NOMO-1 treated with dmso at 0.1 percent for 144 hours (cell line): ENCODE data around the gene MYB.
"Not testable (repeated sequence)": the region's sequence is repeated elsewhere in the genome, so short reads cannot be mapped to it uniquely, and the experiment has no call there.

Experiments
- DNase-seq: peaks from one replicate; lab custom pipeline; 2025; ENCODE audit not compliant: unreplicated experiment; lab: John Stamatoyannopoulos, UW

The MYB gene

DNA sequence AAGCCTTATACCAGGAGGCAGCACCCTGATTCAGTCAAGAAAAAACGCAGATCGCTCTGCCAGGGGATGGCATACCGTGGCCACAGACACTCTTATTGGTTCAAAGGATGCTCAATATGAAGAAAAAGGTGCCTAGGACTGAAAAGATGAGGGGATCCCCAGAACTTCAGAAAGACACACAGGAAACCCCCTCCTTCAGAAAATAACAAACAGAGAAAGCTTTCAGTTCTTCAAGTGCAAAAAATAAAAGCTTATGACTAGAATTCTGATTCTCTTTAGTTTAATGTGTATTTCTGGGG lies 17.7 kb upstream of the MYB start:
- no peak for DNase-seq

DNA sequence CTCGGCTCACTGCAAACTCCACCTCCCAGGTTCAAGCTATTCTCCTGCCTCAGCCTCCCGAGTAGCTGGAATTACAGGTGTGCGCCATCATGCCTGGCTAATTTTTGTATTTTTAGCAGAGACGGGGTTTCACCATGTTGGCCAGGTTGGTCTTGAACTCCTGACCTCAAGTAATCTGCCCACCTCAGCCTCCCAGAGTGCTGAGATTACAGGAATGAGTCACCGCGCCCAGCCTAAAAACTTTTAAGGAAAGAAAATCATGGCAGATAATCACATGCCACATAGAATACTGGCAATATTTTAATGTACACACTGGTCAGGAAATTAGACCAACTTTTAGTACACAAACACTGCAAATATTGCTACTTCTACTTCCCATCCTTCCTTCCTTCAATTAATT lies 16.7 kb upstream of the MYB start:
- DNase-seq: not testable (repeated sequence)

DNA sequence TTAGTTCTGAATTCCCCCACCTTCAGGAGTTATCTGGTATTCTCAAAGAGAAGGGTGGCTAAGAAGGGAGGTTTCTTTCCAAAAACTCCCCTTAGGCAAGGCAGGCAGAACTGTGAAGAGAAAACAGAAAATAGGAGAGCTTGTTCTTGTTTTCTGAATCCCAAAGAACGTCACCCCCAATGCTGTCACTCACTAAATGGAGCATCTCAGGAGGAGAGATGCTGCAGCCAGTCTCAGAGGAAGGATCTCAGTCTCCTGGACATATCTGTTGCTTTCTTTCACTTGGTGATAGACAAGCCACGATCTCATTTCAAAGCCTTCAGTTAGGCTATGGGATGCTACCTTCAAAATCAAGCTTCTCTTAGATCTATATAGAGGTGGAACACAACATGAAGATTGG lies 16.1 kb upstream of the MYB start:
- no peak for DNase-seq

DNA sequence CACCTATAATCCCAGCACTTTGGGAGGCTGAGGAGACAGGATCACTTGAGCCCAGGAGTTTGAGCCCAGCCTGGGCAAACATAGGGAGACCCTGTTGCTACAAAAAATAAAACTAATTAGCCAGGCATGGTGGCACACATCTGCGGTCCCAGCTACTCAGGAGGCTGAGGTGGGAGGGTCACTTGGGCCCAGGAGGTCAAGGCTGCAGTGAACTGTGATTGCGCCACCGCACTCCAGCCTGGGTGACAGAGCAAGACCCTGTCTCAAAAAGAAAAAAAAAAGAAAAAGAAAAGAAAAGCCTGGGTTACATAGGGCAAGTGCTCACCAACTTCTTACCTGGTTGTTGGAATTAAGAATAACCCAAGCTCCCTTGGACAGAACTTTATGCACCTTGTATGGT lies 14.6 kb upstream of the MYB start:
- DNase-seq: no peak

DNA sequence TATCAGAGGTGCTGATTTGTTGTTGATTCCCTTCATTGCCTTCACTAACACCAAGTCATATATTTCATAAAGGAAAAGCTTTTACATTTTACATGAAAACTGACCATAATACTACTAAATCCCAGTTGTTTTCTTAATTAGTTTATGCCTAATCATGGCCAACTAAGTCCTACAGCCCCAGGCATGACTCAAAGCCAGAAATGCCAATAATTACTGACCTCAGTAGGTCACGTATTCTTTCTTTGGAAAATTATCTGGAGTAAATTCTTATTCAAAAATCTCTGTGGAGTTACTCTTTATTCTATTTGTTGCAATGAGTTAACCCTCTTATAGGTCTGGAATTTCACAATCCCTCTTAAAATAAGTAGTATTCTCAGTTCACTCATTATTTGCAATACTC lies 13.5 kb upstream of the MYB start:
- no peak for DNase-seq

DNA sequence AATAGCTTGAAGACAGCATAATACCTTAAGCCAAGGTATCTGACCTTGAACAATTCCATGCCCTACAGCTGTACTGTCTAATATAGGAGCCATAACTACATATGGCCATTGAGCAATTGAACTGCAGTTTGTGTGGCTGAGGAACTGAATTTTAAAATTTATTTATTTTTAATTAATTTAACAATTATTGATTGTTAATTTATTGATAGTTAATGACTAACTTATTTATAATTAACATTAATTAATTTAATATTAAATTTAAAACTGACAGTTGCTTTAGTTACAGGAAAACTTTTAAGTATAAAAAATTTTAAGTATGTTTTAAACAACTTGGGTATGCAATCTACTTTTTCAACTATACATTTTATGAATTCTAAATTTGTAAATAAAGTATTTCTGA lies 12.3 kb upstream of the MYB start:
- DNase-seq: no peak

DNA sequence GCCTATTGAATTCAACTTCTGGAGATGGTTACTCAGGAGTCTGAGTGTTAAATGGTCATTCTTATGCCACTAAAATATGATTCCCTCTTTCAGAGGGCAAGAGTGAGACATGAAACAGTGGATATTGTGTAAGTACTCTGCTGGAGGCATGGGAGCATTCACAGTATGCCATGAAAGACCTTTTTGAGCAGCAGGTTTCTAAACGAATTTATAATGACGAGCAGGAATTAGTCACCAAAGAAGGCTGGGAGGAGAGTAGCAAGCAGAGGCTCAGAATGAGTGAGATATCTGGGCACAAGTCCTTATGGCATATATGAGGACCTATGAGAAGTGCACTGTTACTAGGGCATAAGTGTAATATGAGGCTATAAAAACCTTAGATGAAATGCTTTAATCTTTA lies 10.9 kb upstream of the MYB start:
- DNase-seq: no peak

DNA sequence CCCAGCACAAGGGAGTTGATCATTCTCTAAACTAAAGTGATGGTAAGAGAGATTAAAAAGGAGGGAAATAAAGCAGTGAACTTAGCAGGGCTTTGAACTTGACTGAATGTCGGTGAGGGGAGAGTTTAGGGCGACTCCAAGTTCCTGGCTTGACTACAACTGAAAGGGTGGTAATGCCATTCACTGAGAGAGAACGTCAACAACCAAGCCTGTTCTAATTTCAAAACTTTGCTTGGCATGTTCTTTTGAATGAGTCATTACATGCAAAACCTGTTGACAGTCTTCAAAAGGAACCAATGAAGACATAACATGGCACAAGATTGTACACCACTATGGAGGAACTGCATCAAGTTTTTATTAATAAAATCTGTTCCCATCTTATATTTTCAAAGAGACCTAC lies 10.3 kb upstream of the MYB start:
- no peak for DNase-seq

DNA sequence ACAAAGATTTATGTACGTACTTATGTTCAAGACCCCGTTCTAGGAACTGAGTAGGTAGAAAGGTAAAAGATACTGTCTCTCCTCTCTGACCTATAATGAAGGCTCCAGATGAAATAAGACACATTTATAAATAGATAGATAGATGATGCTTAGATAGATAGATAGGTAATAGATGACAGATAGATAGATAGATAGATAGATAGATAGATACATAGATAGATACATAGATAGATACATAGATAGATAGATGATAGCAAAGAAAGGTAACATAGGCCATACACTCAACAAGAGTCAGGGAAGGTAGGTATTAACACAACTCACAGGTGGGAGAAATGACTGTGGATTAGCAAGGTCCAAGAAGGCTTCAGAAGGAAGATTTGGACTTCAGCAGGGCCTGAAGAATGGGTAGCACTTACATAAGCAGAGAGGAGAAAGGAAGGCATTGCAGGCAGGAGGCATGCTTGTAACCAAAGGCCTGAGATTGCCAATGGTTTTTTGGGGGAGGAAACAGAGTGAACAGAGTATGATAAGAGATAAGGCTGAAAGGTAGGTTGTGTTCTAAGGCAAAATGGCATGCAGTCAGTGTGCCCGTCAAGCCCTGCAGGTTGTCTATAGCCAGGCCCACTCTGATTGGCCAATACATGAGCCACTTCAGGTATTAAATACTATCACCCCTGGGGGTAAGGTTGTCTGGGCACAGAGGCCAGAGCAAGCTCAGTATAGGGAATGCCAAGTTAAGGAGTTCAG lies 7.7 kb upstream of the MYB start:
- no peak for DNase-seq

DNA sequence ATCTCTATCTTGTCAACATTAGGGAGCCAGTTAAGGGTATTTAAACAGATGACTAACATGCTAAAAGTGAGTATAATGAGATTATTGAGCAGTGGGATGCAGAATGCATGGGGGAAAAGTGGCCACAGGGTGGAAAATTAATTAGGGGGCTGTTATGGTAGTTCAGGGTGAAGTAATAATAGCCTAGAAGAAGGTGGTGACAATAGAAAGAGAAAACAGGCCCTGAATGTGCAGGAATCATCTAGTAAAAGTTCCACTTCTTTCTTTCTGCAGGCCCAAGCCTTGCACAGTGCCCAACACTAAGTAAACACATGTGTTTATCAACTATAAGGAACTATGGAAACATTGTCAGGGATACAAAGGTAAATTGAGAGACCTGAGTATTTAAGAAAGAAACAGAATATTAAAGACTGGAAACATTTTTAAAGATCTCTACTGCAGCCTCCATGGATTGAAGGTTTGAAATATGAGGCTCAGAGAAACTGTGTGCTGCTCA lies 7.1 kb upstream of the MYB start:
- DNase-seq: no peak

DNA sequence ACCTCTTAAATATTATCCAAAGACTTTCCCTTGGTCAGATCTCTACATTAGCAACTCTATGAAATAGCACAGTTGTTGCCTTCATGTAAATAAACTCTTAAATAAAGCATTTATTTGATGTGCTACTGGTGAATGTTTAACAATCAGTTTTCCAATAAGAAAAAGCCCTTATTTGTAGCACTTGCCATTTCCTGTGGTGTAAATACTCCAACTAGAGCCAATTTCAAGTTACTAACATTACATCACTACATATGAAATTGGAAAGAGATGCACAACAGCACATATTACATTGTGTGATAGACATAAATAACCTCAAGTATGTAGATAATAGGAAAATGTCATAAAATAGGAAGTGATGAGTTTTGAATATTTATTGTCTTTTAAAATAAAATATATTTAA lies 5.0 kb upstream of the MYB start:
- DNase-seq: no peak

DNA sequence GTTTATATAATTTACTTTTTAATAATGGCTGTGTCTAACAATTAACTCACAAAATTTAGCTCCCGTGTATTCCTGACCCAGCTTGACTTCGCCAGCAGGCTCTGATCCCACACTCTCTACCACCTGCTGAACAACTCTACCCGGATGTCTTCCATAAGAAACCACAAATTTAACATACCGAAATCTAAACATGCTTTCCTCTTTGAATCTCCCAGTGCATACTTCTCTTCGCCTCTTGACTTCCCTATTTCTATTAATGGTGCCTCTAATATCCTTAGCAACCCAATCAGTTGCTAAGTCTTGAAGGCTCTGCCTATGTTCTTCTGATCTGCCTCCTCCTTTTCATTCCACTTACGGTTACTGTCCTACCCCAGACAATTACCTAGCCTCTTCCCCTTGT lies 4.6 kb upstream of the MYB start:
- DNase-seq: peak; percentile 74

DNA sequence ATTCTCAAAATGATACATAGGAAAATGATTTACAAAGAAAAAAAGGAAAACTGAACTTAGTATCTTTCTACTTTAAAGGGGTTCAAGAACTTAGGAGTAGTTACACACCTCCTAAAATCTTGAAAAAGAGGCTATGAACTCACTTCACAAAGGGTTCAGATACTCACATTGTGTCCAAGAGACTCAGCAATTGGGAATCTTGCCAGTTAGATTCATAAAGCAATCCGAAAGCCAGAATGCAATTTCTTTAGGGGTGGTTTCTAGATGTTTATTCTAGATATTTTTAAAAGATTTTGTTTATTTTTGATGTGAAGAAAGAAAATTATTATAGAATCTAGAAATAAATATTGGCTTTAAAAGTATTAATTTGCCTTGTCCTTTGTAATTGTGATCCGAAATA lies 1.7 kb upstream of the MYB start:
- no peak for DNase-seq

DNA sequence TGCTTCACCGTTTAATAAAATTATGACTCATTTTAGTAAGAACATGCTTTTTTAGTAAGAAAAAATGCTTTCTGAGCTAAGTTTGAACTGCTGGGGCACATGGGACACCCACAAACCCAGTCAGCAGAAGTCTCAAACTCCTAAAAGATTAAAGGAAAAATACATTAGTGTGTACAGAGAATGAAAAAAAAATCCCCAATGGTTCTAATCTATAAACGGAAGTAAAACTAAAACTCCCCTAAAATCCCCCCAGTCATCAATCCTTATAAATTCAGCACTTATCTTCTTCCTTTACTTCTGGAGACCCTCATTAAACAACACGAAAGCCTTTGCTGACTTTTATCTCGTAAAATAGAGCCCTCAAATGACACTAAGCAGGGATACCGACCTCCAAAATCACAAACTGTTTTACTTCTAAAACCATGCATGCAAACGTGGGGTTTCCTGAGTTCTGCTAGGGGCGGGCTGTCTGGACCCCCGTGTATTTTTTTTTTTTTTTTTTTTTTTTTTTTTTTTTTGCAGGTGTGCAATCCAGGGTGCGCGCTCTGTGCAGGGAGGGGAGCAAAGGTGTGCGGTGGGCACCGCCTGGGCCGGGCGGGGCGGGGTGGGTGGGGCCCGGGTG lies 1.1 kb upstream of the MYB start:
- DNase-seq: no peak

DNA sequence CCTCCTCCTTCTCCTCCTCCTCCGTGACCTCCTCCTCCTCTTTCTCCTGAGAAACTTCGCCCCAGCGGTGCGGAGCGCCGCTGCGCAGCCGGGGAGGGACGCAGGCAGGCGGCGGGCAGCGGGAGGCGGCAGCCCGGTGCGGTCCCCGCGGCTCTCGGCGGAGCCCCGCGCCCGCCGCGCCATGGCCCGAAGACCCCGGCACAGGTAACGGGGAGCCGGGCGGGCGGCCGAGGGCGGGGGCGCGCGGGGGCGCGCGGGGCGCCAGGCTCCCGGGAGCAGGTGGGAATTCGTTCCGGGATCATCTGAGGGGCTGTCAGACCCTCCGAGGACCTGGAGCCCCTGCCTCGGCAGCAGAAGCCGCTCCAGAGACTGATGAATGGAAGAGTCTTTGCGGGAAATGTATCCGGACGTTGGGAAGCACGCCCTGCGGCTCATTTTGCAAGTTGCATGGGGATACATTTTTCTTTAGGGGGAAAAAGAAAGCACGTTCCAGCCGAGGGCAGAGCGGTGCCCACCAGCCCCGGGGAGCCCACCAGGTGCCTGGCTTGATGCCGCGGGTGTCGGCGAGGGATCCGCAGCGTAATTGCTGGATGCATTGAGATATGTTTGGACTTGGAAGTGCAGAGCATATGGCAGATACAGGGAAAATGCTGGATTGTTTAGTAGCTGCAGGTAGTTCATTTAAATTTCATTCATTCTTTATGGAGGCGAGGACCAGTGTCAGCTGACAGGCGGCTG lies 394 bp downstream of the MYB start:
- DNase-seq: no peak

DNA sequence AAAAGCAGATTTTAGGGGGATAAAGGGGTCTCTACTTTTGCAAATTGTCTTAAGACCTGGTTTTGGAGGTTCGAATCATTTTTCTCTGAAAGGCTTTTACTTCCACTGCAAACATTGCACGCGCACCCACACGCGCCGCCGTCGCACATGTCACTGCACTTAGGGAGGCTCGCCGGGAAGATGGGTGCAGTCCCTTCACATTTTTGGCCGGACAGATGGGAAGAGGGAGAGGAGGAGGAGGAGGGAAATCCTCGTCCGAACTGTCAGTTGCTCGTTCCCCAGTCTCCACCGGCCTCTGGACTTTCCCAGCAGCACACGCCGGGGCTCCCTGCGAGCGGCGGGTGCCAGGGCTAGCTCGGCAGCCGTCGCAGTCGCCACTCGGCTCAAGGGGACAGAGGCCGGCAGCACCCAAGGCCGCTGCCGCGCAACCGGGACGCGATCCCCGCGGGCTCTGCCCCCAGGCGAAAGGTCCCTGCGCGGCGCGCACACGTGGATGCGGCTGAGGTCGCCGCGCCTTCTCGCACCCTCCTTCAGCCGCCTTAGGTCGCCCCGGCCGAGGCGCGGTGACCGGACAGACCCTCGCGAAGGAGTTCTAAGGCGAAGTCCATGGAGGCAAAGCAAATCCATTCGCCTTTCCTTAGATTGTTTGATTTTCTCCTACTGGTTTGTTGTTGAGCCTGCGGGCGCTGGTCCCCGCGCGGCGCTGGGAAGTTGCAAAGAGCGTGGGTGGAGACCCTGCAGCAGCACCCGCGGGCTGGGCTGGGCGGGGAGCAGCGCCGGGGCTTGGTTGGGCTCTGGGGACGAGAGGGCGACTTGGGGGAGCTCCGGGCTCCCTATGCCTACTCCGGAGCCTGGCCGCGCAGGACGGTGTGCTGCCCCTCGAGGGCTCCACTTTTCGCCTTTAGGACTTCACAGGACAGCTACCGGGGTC lies 1.2 kb downstream of the MYB start:
- DNase-seq: no peak

DNA sequence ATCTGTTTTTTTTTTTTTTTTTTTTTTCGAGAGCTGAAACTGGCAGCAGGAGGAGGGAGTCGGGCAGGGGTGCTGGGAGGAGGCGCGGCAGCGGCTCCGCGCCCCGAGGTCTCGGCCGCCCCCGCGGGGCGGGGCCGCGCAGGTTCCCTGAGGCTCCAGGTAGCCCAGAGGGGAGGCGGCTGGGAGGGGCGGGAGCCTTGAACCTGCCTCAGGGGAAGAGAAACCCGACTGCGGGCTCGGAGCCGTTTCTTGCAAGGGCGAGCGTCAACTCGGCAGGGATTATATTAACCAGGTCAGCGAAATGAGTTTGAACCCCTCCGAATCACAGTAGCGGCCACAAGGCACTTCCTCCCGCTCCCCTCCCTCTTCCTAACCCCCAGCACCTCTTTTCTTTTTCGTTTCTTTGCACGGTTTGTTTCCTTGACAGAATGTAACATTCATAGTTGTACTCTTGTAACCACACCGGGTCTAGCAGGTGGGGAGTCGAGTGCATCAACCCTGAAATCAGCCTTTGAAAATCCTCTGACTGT lies 2.0 kb downstream of the MYB start:
- DNase-seq: peak; percentile 74

DNA sequence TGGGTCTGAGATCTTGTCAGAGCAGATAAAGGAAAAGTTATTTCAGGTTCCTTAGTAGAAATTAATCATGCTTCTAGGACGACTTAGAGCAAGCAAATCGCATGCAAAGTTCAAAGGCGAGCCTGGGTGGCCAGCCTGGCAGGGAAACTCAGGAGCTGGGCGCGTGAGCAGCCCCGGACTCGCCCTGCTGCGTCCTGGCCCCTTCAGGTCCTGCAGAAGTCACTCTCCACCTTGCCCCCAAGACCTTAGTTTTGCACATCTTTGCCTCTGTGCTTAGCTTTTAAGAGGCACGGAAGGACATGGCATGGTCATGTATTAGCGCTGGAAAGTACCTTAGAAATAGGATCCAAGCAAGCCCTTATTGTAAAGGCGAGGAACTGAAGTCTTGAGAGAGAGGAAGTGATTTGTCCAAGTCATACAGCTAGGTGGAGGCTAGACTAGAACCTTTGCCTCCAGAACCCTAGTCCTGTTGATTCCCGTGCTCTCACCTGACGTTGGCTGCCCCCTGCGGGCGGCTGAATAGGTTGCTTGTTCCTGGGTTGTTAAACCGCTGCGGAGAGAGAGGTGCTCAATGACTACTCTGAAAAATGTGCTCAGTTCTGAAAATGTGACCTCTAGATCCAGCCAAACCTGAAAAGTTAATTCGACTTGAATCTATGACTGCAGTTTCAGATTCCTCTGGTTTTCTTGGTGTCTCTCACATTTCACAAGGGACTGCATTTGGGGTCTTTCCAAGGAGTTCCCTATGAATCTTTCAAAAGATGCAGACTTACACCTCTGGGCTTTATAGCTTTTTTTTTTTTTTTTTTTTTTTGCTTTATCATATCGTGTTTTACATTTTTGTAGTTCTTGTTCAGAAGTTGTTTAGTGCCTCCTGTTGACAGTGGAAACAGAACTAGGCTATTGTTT lies 2.7 kb downstream of the MYB start:
- DNase-seq: peak; percentile 89

DNA sequence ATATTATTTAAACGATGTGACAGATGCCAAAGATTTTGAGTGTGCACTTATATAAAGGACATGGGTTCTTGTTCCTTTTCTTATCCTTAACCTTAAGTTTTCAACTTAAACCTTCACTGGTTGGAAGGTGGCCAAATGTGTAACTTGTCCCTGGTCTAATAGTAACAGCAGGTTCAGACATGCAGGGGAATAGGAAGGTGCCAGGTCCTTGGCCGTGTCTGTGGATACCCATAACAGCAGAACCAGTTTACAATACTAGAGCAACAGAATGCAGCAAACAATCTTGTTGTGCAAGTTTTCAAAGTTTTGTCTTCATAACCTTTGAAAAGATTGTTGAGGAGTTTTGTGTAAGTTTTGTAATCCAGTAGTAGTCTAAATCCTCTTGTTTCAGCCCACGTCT lies 4.4 kb downstream of the MYB start:
- DNase-seq: no peak

DNA sequence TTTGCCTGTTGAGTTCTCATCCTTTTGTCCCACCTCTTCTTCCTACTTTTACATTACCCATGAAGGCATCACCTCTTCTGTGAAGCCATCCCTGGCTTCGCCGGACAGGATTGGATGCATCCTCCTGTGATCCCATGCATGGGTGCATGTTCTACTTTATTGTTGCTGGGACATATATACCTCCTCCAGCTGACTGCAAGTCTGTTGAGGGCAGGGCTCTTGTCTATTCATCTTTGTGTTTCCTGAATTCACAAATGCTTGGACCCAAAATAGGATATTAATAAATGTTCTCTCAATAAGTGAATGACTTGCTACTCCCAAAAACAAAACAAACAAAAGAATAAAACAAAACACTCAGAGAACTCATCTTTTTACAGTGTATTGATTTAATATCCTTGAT lies 5.1 kb downstream of the MYB start:
- DNase-seq: no peak
